Smooth muscle cell (in vitro differentiated cells): Measurements from ENCODE around the gene RGMA. TPM values are rescaled to one million over a fixed set of nuclear protein-coding genes. Genes with fewer than 3 reads are reported as not detected.

ENCODE experiments used
- DNase-seq: peaks from one replicate; lab custom pipeline; 2025; ENCODE audit not compliant: unreplicated experiment; lab: John Stamatoyannopoulos, UW
- H2AFZ ChIP-seq: fragments of 200-600 bp; sonication (generic); 2 replicates; pipeline ENCODE4 v1.6.0; 2016; ENCODE audit warnings: antibody characterized with exemption, low read depth, mild to moderate bottlenecking
- H3F3A ChIP-seq: fragments of 200-600 bp; sonication (generic); 2 replicates; pipeline ENCODE4 v1.6.0; 2017; ENCODE audit warnings: antibody characterized with exemption, low read depth
- H3K27ac ChIP-seq: fragments of 200-600 bp; sonication (generic); 2 replicates; pipeline ENCODE4 v1.5.1; 2016; ENCODE audit warnings: low read depth, mild to moderate bottlenecking
- H3K27me3 ChIP-seq: fragments of 200-600 bp; sonication (generic); 2 replicates; pipeline ENCODE4 v1.6.1; 2016; ENCODE audit warnings: low read depth, mild to moderate bottlenecking
- H3K36me3 ChIP-seq: fragments of 200-600 bp; sonication (generic); 2 replicates; pipeline ENCODE4 v1.5.1; 2016; ENCODE audit warnings: low read depth
- H3K4me1 ChIP-seq: fragments of 200-600 bp; sonication (generic); 2 replicates; pipeline ENCODE4 v1.5.1; 2016; ENCODE audit warnings: low read depth
- H3K4me2 ChIP-seq: fragments of 200-600 bp; sonication (generic); 2 replicates; pipeline ENCODE4 v1.6.0; 2016; ENCODE audit warnings: mild to moderate bottlenecking
- H3K4me3 ChIP-seq: fragments of 200-600 bp; sonication (generic); 2 replicates; pipeline ENCODE4 v1.5.1; 2016; ENCODE audit warnings: mild to moderate bottlenecking
- H3K79me2 ChIP-seq: fragments of 200-600 bp; sonication (generic); 2 replicates; pipeline ENCODE4 v1.6.0; 2016; ENCODE audit warnings: low read depth, mild to moderate bottlenecking
- H3K9ac ChIP-seq: fragments of 200-600 bp; sonication (generic); 2 replicates; pipeline ENCODE4 v1.6.0; 2016; ENCODE audit warnings: low read depth
- H3K9me3 ChIP-seq: fragments of 200-600 bp; sonication (generic); replicated peaks from 2 replicates; pipeline ENCODE4 v1.5.1; 2016; ENCODE audit warnings: low read depth
- H4K20me1 ChIP-seq: fragments of 200-600 bp; sonication (generic); 2 replicates; pipeline ENCODE4 v1.6.0; 2016; ENCODE audit warnings: low read depth
- CTCF ChIP-seq: fragments of 200-600 bp; sonication (generic); IDR thresholded peaks from 2 replicates; pipeline ENCODE4 v1.5.1; 2017; ENCODE audit warnings: borderline replicate concordance, mild to moderate bottlenecking, antibody characterized with exemption; ENCODE audit not compliant: insufficient read depth, poor library complexity, severe bottlenecking
- WGBS: methylation state at CpG from one replicate; pipeline ENCODE4 v1.1.7; 2016; ENCODE audit warnings: low lambda C conversion rate; 5-methylcytosine and 5-hydroxymethylcytosine counted together
- polyA plus RNA-seq: library from polyadenylated mRNA; unstranded; fragments of >200 nt; fragmentation: Nextera tagmentation; extraction: Ambion mirVana; gene quantifications from 2 replicates; pipeline ENCODE4 v1.2.1, GENCODE V29; 2016
- total RNA-seq: library from RNA; depleted of rRNA; stranded (reverse); fragments of >200 nt; gene quantifications from 2 replicates; pipeline ENCODE4 v1.2.3, GENCODE V29; 2014

RGMA gene
- total and polyA plus RNA-seq, 2 experiments from 2014 or later = 0.04 to 0.35 TPM

- H3K4me3 ChIP-seq = no peak overlapping the region
- no peak overlapping the region for H2AFZ ChIP-seq
- no peak overlapping the region for H3K4me2 ChIP-seq
- peaks cover 3% of the 10 kb centered on the region for H3K79me2 ChIP-seq
- 76% methylated on average over 10 of the region's 10 CpGs for WGBS
- no peak for TF ChIP-seq CTCF
- no peak overlapping the region for H3K9ac ChIP-seq
- H4K20me1 ChIP-seq = peaks cover 73% of the 10 kb centered on the region
- DNase-seq = no peak
- peaks cover 32% of the 10 kb centered on the region for H3F3A ChIP-seq
- H3K36me3 ChIP-seq = peaks cover 14% of the 10 kb centered on the region
- no peaks in the 10 kb centered on the region for H3K4me1 ChIP-seq
- H3K27ac ChIP-seq = peak overlapping the region; percentile 59
- no peaks in the 10 kb centered on the region for H3K9me3 ChIP-seq
- H3K27me3 ChIP-seq = no peaks in the 10 kb centered on the region
These were observed 61.6 kb downstream of the RGMA start for GRCh38 chr15:93027413-93027812.

- no peak for DNase-seq
- Histone ChIP-seq H3F3A (peaks cover 41% of the 10 kb centered on the region), H3K27me3 (no peaks in the 10 kb centered on the region), H3K36me3 (peaks cover 20% of the 10 kb centered on the region), H3K9ac (no peak overlapping the region), H2AFZ (no peak overlapping the region), H3K4me2 (no peak overlapping the region), H3K27ac (no peak overlapping the region), H3K9me3 (no peaks in the 10 kb centered on the region), H3K79me2 (peaks cover 5% of the 10 kb centered on the region), H3K4me3 (no peak overlapping the region), H4K20me1 (peaks cover 83% of the 10 kb centered on the region), H3K4me1 (no peaks in the 10 kb centered on the region)
- WGBS = 97% methylated on average over 9 of the region's 9 CpGs
- TF ChIP-seq CTCF = no peak
These were observed 62.6 kb downstream of the RGMA start for GRCh38 chr15:93026380-93026817.

- TF ChIP-seq CTCF = no peak
- Histone ChIP-seq H3K4me2 (no peak overlapping the region), H3K36me3 (peaks cover 28% of the 10 kb centered on the region), H4K20me1 (peaks cover 91% of the 10 kb centered on the region), H2AFZ (no peak overlapping the region), H3K27me3 (no peaks in the 10 kb centered on the region), H3F3A (peaks cover 46% of the 10 kb centered on the region), H3K9ac (no peak overlapping the region), H3K27ac (no peak overlapping the region), H3K4me3 (no peak overlapping the region), H3K4me1 (no peaks in the 10 kb centered on the region), H3K79me2 (peaks cover 12% of the 10 kb centered on the region), H3K9me3 (no peaks in the 10 kb centered on the region)
- DNase-seq = no peak
- WGBS = 94% methylated on average over 1 of the region's 1 CpG
These were observed 63.4 kb downstream of the RGMA start for GRCh38 chr15:93025625-93025982.

- 93% methylated on average over 7 of the region's 8 CpGs for WGBS
These were observed 64.0 kb downstream of the RGMA start for GRCh38 chr15:93024716-93025624.

More at GRCh38 chr15:93024716-93025624, 64.0 kb downstream of the RGMA start:
- no peaks in the 10 kb centered on the region for H3K4me1 ChIP-seq
- peaks cover 33% of the 10 kb centered on the region for H3K36me3 ChIP-seq
- H3K4me2 ChIP-seq = no peak overlapping the region
- H3K27ac ChIP-seq = no peak overlapping the region
- peaks cover 49% of the 10 kb centered on the region for H3F3A ChIP-seq
- H3K79me2 ChIP-seq = peaks cover 18% of the 10 kb centered on the region
- H3K9ac ChIP-seq = no peak overlapping the region
- no peaks in the 10 kb centered on the region for H3K27me3 ChIP-seq
- H2AFZ ChIP-seq = no peak overlapping the region
- H4K20me1 ChIP-seq = peaks cover 97% of the 10 kb centered on the region
- H3K9me3 ChIP-seq = no peaks in the 10 kb centered on the region
- no peak overlapping the region for H3K4me3 ChIP-seq
- no peak for TF ChIP-seq CTCF
- DNase-seq = no peak
